Measurements from ENCODE around the gene KCNQ2.

The KCNQ2 gene

GRCh38 chr20:63469713-63470101 is 2.7 kb downstream of the KCNQ2 start:
- no peak for DNase-seq

DNA sequence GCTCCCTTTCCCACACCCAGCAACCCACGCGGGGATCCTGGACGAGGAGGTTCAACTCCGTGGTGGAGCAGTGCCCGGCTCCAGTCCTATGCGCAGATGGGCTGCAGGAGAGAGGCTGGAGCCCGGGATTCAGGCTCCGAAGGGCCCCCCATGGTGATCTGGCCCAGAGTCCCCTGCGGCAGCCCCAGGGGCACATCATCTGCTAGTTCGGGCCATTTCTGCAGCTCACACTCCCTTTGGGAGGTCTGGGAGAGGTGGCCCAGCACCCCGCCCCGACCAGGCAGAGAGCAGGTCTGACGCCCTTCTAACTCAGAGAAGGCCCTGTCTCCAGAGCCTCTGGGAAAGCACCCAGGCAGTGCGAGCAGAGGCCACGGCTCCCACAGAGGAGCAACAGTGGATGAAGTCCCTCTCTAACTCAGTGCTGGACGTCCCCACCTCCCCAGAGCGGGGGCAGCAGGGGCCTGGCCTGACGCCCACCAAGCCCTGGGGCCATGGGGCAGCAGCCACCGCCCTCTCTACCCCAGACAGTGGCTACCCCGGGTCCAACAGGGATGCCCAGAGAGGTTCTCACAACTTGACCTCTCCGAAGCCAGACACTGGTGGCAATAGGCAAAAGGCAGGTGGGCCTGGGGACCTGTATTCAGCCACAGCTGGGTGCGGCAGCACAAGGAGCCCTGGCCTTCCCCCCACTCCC is 3.3 kb downstream of the KCNQ2 start:
- DNase-seq = no peak

DNA sequence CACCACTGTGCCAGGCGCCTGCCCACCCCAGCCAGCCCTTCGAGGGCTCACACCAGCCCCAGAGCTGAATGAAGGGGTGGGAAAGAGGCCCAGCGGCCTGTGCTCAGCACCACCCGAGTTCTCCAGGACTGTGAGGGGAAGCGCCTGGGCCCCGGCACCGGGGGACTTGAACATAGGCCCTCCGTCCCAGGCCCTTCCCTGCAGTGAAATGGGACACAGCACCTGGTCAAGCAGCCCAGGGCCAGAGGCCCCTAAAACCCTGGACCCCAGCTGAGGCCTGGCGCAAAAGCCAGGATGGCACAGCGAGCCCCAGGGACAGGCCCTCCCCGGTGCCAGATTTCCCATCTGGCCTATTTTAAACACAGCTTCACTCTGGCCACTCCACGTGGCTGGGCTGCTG is 4.0 kb downstream of the KCNQ2 start:
- DNase-seq = no peak

DNA sequence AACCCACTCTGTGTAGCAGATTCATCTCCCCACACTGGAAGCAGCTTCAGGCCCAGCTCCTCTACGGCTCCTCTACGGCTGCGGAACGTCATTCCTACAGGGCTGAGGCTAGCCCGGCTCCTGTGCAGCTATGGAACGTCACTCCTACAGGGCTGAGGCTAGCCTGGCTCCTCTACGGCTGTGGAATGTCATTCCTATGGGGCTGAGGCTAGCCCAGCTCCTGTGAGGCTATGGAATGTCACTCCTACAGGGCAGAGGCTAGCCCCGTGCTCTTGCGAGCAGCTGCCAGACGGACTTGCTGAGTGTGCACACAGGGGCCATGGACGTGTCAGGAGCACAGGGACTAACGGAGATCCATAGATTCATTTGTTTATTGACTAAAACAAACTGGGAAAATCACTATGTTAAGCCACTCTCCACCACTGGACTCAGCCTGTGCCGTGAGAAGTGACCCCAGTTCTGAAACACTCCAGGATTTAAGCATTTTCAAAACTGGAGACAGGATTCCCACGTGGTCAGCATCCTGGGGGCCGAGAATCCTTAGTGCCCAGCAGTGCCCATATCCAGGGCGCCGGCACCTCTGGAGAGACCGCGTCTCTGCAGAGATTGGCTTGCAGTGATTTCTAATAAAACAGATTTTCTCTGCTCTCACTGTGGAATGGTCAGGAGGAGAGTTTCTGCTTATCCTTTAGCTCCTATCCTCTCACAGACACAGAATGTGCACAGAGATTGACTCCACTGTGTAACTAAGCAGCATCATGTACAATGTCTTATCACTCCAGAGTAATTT is 5.0 kb downstream of the KCNQ2 start:
- no peak for DNase-seq

DNA sequence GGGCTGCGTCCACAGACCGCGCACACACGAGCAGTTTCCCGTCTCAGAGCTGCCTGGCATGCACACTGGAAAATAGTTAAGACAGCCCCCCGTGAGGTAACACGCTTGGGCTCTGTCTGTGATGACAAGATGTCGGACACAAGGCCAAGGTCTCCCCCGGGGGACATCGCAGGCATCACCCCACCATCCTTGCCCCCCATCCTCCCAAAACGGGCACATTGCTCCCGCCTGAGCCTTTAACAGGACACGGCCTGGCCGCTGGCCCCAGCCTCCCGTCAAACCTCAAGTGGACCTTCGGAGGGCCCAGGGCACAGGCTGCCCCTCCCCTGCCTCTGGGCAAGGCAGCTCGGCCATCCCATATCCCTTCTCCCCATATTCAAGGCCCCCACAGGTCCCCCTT is 5.6 kb downstream of the KCNQ2 start:
- DNase-seq = no peak

DNA sequence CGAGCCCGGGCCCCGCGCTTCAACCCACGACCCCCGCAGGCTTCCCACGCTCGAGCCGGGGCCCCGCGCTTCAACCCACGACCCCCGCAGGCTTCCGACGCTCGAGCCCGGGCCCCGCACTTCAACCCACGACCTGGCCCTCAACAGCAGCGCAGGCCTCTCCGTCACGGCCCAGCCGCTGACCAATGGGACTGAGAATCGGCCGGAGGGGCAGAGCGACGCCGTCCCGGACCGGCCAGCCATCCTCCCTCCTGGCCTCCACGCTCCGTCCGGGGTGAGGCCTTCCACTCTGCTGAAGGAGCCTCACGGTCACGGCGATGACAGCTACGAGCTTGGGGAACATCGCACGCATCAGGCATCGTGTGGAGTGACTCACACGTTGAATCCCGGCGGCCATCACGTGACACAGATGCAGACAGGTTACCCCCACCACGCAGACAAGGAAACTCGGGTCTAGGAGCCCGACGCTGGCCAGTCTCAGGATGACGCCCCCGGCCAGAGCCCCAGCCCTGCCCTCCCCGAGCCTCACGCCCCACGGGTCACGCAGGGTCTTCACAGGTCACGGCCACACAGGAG is 6.1 kb downstream of the KCNQ2 start:
- DNase-seq = no peak

DNA sequence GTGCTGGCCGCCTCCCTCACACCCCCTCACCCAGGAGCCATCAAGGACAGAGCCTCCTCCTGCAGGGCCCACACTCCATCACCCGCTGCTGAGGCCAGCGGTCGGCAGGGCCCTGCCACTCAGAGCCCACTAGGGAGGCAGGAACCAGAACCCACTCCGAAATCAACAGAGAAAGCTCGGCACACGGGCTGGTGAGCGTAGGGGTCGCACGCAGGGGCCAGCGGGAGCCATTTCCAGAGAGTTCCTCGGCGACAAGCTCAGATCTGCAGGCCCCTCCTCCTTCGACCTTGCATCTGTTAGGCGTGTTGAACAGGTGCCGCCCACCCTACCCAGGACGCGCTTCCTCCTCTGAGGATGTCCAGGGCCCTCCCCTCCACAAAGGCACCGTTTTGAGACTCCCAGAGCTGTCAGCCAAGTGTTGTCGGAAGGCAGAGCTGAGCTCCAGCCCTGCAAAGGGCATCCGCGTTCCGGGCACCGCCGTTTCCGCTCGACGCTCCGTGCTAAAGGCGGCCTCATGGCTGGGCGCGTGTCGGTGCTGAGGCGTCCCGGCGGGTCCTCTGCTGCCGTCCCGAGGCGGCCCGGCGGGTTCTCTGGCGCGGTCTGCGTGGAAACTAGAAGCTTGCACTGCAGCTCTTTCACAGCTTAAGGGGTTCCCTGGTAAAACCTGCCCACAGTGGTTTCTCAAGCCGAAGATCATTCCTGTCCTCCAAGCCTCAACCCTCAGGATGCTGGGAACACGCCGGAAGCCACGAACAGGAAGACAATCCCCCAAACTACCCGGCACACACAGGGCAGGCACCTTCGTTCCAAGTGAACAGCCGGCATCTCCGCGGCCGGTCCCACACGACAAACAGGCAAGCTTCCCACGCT is 6.8 kb downstream of the KCNQ2 start:
- DNase-seq = no peak

GRCh38 chr20:63464289-63464635 is 8.2 kb downstream of the KCNQ2 start:
- no peak for DNase-seq

GRCh38 chr20:63463400-63464288 is 8.8 kb downstream of the KCNQ2 start:
- no peak for DNase-seq

DNA sequence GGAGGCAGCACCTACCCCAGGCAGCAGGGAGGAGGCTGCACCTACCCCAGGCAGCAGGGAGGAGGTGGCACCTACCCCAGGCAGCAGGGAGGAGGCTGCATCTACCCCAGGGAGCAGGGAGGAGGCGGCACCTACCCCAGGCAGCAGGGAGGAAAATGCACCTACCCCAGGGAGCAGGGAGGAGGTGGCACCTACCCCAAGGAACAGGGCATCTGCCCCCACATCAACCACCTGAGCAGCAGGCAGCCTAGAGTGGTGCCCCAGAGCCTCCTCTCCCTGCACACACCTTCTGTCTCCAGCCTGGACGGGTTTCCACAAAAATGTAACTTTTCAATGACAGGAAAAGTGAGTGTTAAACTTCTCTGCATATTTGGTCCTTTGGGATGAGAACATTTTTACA is 10.2 kb downstream of the KCNQ2 start:
- DNase-seq = no peak

GRCh38 chr20:63461104-63461763 is 11.2 kb downstream of the KCNQ2 start:
- DNase-seq = no peak

DNA sequence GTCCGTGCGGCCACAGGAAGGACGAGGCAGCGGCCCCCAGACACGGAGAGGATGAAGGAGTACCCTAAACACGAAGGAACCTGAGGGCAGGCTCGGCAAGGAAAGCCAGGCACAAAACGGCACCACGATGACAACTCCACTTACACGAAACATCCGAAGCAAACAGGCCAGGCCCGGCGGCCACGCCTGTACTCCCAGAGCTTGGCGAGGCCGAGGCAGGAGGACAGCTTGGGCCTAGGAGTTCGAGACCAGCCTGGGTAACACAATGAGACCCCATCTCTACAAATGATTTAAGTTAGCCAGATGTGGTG is 13.4 kb downstream of the KCNQ2 start:
- no peak for DNase-seq

GRCh38 chr20:63458170-63459069 is 14.0 kb downstream of the KCNQ2 start:
- no peak for DNase-seq

DNA sequence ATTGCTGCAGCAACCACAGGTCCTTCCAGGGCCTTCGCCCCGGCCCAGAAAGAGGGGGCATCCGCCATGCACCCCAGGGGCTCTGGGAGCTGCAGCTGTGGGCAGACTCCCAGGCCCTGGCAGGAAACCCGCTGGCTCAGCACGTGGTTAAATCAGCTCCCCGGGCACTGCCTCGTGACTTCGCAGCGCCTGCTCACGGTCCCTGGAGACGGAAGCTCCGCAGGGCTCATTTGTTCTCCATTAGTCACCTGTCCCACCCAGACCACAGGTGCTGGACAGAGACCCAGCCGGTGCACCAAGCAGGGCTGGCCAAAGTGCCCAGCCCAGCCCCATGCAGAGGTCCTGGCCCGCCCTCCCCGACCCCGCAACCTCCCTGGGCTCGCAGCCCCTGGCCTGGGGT is 14.7 kb downstream of the KCNQ2 start:
- peak; percentile 26 to 59 for DNase-seq

GRCh38 chr20:63456429-63457284 is 15.8 kb downstream of the KCNQ2 start:
- DNase-seq = no peak

GRCh38 chr20:63455568-63455859 is 16.9 kb downstream of the KCNQ2 start:
- no peak for DNase-seq

DNA sequence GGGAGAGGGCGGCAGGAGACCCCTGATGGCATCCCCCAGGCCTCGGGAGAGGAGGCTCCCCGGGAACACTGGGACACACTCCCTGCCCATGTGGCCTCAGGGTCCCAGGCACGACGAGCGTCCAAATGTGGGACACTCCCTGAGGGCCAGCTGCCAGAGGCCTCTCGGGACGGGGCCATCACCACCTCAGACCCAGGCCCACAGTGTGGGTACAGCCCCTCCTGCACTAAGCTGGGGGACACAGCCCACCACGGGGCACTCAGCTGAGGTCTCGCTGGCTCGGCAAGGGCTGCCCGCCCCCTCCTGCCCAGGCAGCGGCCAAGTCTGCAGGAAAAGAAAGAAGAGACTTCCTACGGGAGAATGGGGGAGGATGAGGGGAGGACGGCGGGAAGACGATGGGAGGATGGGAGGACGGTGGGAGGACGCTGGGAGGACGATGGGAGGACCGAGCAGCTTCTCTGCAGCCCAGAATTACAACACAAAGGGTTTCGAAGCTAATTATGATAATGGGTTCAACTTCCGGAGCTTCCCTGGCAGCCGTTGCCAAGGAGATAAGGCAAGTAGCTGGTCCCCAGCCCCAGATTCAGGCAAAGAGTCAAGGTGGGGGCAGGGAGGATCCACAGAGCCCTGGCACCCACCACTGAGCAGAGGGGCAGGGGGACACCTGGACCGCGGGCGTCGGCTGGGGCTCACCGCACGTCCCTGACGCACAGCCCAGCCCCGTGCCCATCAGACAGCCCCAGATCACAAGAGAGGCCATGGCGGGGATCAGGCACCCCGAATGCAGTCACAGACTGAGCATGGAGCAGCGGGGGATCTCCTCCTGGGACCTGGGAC is 17.5 kb downstream of the KCNQ2 start:
- DNase-seq = no peak

- no peak for DNase-seq
These were observed 19.5 kb downstream of the KCNQ2 start for GRCh38 chr20:63452821-63453523.

All from SW 1271 (cell line).